ENCODE data around the gene ZMYND19. TPM values are rescaled to one million over a fixed set of nuclear protein-coding genes. Genes with fewer than 3 reads are reported as not detected.

The ZMYND19 gene
- total and polyA plus RNA-seq, 2 of the 4 experiments (the other 2 are of a cell fraction) = 14.3 to 21.4 TPM

GRCh38 chr9:137558127-137558526, 32.2 kb downstream of the ZMYND19 start:
- TF ChIP-seq RCOR1 (IDR thresholded peaks at IDR 0.05; ENCODE audit: insufficient replicate concordance, low read length) (no peak), CEBPB (IDR thresholded peaks at IDR 0.05; ENCODE audit: low read depth, low read length) (no peak), MAZ (IDR thresholded peaks at IDR 0.05; ENCODE audit: borderline replicate concordance, low read depth, low read length) (no peak), CTCF (conservative IDR thresholded peaks at IDR 0.05; ENCODE audit: low read depth, low read length) (no peak), POLR2A (IDR thresholded peaks at IDR 0.05; ENCODE audit: low read depth, low read length) (no peak), MAFK (IDR thresholded peaks at IDR 0.05; ENCODE audit: low read depth, low read length) (no peak)
- no peaks in the 10 kb centered on the region for H3K4me1 ChIP-seq (ENCODE audit: control insufficient read depth, insufficient read depth, low read length)
- H4K91ac ChIP-seq (ENCODE audit: insufficient read depth, low read depth, low read length) = no peak overlapping the region
- peaks cover 3% of the 10 kb centered on the region; the same call in 1 of the 2 replicates for H4K20me1 ChIP-seq (ENCODE audit: insufficient read depth, low read length)
- H3K18ac ChIP-seq (ENCODE audit: low read depth, low read length) = no peak overlapping the region
- no peak overlapping the region for H3K4ac ChIP-seq (ENCODE audit: low read depth, low read length)
- dilution Hi-C loops (cut with HindIII; ENCODE audit: low sequenced_read_pairs, unreplicated experiment) (no loop called here), in situ Hi-C loops (cut with MboI; ENCODE audit: low sequenced_read_pairs) (no loop called here), intact Hi-C loops (cut with micrococcal nuclease) (no loop called here)
- no peak overlapping the region for H3K27ac ChIP-seq (ENCODE audit: insufficient read depth, low read length)
- no peaks in the 10 kb centered on the region for H3K9me3 ChIP-seq (ENCODE audit: control insufficient read depth, insufficient read depth, low read length)
- no peak overlapping the region for H3K9ac ChIP-seq (ENCODE audit: low read depth, low read length)
- DNase-seq = no peak
- H4K8ac ChIP-seq (ENCODE audit: low read depth in 2 of 2, low read length in 2 of 2) = no peak overlapping the region
- CTCF ChIA-PET = no interaction called here
- no peak overlapping the region for H2BK20ac ChIP-seq (ENCODE audit: low read depth, low read length)
- ATAC-seq (ENCODE audit: low read depth) = no peak
- no peaks in the 10 kb centered on the region for H3K27me3 ChIP-seq (ENCODE audit: control insufficient read depth, insufficient read depth, low read length)
- H3K14ac ChIP-seq (replicated peaks; ENCODE audit: low read depth, low read length) = no peak overlapping the region
- H4K5ac ChIP-seq (ENCODE audit: low read depth, low read length) = no peak overlapping the region
- no peak overlapping the region for H3K4me3 ChIP-seq (ENCODE audit: insufficient read depth, low read depth, low read length)
- no peak overlapping the region for H2BK15ac ChIP-seq (ENCODE audit: low read depth, low read length)
- POLR2A ChIA-PET (ENCODE audit: unreplicated experiment) = no interaction called here
- BruUV-seq (replicated peaks) = no TSS peak
- no CpG with 5 or more reads among the region's 4 CpGs for WGBS, 2 experiments (ENCODE audit: extremely low coverage in 2 of 2, insufficient read length in 1 of 2)
- H2AFZ ChIP-seq (replicated peaks; ENCODE audit: low read length, poor library complexity) = no peak overlapping the region
- H2AK9ac ChIP-seq (replicated peaks; ENCODE audit: low read depth, low read length, poor library complexity) = no peak overlapping the region
- H3K9me1 ChIP-seq (ENCODE audit: insufficient read depth, low read length) = no peaks in the 10 kb centered on the region
- H2AK5ac ChIP-seq (ENCODE audit: low read depth, low read length) = no peak overlapping the region
- peaks cover 37% of the 10 kb centered on the region for H3K36me3 ChIP-seq (ENCODE audit: control insufficient read depth, insufficient read depth, low read length)
- no peak overlapping the region for H2BK5ac ChIP-seq (ENCODE audit: low read depth, low read length, poor library complexity, severe bottlenecking)
- H3K4me2 ChIP-seq (ENCODE audit: low read depth, low read length) = no peak overlapping the region
- no peak overlapping the region for H2BK120ac ChIP-seq (ENCODE audit: low read depth, low read length)
- H3K23ac ChIP-seq (ENCODE audit: low read depth, low read length) = no peak overlapping the region
- peaks cover 4 to 22% of the 10 kb centered on the region in 2 experiments; a peak in 3 of 4 replicates for H3K79me1 ChIP-seq (ENCODE audit: low read depth in 1 of 2, low read length in 2 of 2)
- no peak overlapping the region for H3K56ac ChIP-seq (ENCODE audit: extremely low read depth, insufficient read depth, low read length)
